Activated T-cell treated with anti-CD3 and anti-CD28 coated beads, Interleukin-2, amount 50 U/mL, for 48 hours (primary cell): ENCODE data around the gene RAPGEF5.

Source experiments
- DNase-seq, 2 experiments: peaks; one replicate each; pipeline ENCODE4 v3.0.0-alpha.2; 2020

RAPGEF5 gene

DNA sequence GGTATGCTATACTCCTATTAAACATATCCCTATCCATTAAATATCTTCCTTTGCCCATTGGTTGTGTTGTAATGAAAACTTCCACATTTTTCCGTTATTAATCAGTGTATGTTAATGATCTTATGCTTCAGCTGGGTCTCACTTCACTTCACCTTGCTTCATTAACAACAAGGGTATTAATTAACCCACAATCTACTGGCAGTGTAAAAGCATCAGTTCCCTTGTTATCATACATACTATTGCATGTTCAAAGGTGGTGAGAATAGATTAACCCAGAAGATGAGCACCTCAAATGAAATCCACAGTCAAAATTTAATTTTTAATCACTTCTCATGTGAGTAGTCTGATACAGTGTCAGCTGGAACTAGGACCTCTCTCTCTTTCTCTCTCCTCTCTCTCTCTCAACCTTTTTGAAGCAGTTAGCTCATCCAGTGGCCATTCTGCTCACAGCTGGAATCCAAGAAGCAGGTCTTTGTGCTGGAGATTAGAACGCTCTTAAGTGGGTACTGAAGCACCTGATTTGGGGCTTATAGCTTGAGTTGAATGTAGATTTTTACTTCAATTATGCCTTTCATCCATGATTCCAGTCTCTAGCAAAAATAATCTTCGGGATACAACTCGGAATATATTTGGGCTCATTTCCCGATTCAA is 172.3 kb downstream of the RAPGEF5 start:
- DNase-seq = no peak

DNA sequence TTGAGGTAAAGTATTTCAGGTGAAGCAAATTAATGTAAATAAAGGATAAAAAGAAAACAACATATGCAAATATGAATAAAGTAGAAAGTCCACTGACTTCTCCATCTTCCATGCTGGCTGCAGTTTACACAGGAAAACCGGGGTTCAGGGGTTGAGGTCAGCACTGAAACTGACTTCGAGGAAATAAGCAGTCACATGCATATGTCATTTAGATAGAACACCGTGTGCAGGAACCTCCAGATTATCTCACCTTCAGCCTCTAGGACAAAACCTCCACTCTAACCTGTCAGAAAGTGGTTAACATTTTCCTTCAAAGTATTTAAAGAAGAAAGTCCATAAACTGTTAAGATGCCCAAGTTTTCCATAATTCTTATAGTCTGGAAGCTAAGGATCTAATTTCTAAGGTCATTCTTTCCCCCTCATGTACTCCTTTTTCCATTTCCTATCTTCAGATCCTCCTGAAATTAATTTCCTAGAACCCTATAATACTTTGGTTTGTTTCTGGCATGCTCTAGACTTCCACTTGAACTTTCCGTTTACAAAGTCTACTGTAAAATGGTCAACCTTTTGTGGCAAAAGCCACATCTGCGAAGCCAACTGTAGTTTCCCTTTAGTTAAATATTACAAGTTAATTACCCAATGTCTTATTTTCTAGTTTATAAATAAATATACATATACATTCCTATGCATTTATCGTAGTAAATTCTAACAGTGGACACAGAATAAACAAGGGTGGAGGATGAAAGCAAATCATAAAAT is 173.3 kb downstream of the RAPGEF5 start:
- DNase-seq = no peak

DNA sequence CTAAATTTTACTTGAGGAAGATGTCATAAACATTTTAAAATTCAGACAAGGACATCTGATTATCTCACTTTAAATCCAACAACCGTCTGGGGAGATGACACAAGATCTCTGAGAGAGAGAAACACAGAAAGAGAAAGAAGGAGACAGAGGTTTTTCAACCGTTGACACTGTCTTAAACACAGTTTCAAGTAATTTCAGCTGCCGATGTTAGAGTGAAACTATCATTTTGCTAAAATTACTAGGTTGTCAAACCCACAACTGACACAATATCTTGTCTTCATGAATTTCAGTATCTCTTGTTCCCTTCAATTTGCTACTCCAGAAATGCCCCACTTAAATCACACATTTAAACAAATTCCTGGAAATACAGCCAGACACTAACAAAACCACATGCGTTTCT is 174.8 kb downstream of the RAPGEF5 start:
- DNase-seq = no peak

DNA sequence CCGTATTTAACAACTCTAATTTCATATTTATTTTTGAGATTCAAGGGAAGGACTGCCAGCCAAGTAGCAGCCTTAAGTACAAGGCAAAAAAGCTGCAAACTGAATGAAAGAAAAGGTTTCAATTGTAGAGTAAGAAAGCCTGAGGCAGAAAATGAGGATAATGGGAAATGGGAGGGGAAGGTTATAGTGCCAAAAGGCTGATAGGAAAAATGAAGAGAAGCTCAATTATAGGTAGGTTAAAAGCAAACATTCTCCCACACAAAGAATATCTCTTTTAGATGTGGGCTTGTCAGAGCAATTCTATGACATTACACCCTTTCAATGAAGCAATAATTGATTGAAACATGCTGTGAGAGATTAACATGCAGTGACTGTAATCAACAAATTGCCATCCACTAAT is 175.3 kb downstream of the RAPGEF5 start:
- no peak for DNase-seq

DNA sequence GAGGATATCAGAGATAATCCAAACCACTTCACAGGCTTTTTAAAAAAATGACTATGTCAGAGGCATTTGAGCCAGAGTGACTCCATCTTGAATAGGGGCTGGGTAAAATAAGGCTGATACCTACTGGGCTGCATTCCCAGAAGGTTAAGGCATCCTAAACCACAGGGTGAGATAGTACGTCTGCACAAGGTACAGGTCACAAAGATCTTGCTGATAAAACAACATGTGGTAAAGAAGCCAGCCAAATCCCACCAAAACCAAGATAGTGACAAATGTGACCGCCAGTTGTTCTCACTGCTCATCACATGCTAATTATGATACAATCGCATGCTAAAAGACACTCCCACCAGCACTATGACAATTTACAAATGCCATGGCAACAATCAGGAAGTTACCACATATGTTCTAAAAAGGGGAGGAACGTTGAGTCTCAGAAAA is 177.5 kb downstream of the RAPGEF5 start:
- DNase-seq = no peak

DNA sequence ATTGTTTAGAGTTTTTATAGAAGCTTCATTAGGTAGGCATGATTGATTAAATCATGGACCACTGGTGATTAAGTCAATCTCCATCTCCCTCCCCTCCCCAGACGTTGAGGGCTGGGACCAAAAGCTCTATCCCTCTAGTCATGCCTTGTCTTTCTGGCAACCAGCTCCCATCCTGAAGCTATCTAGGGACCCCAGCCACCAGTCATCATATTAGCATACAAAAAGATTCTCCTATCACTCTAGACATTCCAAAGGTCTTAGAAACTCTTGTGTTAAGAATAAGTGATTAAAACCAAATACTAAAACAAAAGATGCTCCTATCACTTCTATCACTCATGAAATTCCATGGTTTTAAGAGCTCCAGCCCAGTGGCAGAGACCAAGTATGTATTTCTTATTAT is 178.2 kb downstream of the RAPGEF5 start:
- no peak for DNase-seq

DNA sequence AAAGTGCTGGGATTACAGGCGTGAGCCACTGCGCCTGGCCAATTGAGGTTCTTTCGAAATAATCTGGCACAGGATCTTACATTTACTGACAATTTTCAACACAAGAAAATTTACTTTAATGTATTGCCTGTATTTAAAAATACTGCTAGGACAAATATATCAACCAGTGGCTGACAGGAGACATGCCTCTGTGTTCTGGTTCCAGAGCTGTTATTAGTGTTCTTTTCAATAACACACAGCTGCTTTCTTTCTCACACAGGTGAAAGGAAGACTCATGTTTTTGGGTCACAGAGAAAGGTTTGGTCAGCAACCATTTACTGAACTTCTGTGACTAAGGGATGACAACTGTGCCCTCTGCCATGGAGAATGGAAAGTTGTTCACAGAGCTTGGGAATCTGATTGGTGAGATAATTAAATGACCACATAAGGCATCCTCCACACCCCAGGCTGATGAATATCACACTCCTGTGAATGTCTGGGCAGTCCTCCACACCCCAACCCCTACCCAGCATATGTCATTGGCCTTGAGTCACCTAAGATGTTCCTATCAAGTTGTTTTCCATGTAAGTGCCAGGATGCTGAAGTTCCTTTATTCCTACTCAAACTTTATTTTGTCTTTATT is 180.1 kb downstream of the RAPGEF5 start:
- no peak for DNase-seq

DNA sequence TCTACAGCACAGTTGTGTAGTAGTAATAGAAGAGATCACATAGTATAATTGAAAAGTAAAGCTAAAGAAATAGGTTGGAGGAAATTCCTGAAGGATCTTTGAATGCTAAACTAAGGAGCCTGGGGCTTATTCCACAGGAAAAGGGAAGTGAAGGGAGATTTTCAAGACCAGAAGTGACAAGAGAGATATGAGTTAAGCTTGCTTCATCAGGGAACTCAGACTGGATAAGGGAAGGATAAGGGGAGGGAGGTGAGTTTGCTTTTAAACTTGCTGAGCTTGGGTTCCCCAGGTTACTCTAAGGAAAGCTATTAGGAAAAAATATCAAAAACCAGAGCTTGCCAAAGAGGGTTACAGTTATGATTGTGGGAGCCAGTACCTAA is 182.4 kb downstream of the RAPGEF5 start:
- DNase-seq = no peak

DNA sequence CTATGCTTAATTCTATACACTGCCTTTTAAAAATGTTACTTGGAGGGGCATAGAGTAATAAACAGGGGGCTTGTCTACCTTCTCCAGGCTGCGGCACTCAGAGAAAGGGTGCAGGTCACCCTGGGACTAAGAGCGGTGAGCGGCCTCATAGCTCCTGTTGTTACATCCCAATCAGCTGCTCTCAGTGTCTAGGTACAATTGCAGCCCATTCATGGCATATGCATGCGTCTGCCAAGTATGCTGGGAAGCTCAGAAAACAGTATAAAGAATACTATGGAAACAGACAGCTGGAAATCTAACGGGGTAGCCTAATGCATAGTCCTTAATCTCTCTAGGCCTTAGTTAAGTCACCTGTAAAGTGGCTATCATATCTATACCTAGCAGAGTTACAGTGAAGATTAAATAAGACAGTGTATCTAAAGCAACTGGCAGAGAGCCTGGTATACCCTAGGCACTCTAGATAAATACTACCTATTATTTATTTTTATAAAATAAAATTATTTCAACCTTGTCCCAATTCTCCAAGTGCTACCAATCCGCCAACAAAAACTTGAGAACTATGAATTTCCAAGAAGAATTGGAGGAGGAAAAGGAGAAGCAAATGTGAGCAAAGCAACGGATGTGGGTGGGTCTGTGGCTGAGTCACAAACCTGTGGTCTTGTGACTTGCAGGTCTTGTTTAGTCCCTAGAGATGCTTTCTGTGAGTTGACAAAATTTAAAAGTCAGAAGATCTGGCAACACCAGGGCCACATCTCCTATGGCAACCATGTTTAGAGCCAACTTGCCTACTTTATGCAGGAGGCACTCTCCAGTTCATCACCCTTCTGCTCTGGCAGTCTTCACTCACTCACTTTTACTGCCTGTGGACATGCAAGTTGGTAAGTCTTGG is 183.0 kb downstream of the RAPGEF5 start:
- DNase-seq = peak in 1 of 2 experiments; percentile 33

DNA sequence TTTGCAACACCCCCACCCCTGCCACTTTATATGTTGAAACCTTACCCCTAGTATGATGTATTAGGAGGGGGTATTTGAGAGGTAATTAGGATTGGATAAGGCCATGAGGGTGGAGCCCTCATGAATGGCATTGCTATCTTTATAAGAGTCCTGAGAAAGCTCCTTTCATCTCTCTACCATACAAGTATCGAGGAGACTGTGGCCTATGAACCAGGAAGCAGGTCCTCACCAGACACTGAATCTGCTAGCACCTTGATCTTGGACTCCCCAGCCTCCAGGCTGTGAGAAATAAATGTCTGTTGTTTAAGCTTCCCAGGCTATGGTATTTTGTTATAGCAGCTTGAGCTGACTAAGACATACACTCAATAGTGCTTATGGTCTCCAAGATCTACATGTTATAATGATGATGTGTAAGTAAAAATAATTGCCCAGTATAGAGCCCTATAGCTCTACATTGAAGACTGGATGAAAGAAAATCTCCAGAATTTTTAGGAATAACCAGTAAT is 188.8 kb downstream of the RAPGEF5 start:
- no peak for DNase-seq

DNA sequence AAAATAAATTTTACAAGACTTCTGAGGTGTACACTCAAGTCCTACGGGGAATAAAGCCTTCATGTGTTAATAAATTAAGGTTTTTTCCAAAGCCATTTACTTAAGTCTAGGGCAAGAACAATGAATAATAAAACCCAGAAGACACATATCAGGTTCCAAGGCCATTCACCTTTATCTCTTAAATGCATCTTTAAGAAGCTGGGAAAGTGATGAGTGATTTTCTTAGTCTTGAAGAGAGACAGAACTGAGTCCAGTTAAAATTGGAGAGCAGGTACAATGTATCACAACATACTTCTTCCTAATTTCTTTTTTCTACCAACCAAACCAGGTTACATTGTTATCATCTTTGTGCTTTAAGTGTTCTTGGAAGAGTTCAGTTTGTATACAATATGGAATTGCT is 189.5 kb downstream of the RAPGEF5 start:
- no peak for DNase-seq

DNA sequence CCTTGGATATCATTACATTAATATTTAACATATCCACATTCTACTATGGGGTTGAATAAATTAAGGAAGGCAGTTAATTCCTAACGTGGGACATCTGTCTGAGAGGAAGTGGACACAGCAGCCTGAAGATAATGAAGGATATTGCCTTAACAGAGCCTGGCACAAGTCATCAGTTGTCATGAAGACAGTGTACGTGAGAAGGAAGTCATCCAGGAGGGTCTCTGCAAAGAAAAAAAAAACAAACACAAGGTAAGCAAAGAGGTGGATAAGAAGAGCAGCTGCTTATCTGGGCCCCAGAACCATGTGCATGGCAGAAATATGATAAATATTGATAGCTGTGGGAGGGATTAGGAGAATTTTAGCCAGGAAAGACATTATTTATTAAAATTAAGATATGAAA is 190.0 kb downstream of the RAPGEF5 start:
- no peak for DNase-seq

DNA sequence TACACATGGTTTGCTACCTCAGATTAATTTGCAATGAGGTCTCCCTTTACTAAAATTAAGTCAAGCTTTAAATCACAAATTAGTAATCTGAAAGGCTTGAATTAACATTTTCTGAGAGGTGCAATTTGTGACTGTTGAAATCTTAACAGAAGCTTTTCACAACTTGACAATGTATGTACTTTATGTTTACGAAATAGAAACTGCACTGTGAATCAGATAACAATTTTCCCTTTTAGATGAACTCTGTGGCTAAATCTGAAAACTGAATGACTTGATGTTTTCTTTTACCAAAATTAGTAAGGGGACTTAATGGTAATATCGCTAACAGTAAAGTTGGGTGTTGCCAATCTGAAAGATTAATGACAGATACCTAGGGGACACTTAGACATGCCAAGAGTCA is 197.6 kb downstream of the RAPGEF5 start:
- no peak for DNase-seq

DNA sequence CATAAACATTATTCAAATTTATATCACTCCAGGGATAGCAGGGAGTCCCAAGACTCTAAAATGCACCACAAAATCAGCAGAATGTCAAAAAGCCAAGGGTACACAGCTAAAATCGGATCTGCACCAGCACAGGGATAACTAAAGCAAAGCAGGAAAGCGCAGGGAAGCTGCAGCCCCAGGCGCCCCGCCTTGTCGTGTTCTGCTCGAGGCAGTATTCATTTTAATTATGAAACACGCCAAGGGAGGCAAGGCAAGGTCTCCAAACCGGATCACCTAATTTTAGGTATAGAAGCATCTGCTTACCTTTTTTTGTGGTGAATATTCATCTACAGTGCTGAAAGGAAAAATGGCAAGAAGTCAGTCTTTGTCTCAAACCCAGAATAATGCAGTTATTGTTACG is 199.4 kb downstream of the RAPGEF5 start:
- no peak for DNase-seq

DNA sequence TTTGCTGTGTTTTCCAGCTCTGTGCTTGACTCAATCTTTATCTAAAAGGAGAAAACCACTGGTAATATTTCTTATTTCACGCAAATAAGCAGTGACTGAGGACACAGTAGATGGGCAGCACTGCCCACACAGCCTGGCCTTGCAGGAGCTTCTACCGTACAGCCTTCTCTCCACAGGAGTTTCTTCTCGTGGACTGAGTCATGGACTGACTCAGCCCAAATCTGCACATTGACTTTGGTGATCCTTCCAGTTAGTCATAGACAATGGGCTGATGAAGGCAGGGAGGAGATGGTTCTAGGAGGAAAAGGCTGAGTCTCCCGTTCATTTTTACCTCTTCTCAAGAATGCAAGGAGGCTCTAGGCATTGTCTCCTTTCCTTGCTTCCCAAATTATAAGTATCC is 200.7 kb downstream of the RAPGEF5 start:
- DNase-seq = no peak

DNA sequence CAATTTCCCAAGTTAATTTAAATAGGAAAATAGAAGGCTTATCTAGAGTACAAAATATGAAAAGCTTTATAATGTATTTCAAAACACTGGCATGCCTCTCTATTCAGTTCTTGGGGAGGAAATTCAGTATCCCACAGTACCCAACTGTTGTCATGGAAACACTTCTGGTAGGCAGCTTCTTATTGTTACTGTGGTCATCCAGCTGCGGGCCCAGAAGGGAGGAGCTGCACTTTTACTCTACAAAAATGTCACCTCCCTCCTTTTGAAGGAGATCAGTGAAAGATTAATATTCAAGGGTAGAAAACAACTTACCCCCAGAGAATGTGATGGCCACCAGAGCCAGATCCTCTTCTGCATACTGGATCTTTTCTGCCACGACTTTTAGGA is 202.8 kb downstream of the RAPGEF5 start:
- no peak for DNase-seq

DNA sequence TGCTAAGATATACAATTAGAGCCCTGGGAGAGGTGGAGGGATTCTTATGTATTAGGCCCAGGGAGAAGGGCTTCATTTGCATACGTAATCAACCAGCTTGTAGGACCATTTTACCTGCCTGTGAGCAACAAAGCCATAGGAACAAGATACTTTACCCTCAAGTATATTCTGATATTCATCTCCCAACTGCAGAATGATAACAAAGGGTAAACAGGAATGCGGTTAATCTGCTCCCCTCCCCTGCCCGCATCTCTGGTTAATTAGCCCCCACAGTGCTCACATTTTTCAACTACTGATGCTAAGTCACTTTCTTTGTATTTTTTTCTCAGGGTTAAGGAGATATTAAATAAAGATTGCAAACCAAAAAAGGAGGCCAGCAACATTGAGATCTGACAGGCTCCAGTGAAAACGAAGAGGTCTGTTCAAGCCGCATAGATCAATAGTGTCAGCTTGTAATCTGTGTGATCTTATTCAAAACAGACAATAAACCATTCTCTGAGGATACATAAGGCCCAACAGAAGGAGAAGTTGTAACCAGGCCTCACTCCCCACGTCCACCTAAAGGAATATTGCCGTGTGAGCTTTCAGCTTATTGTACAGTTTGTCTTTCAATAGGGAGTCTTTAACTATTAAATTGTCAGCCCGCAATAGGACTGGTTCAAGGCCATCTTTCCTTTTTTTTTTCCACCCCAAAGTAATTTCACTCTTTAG is 203.4 kb downstream of the RAPGEF5 start:
- no peak for DNase-seq

DNA sequence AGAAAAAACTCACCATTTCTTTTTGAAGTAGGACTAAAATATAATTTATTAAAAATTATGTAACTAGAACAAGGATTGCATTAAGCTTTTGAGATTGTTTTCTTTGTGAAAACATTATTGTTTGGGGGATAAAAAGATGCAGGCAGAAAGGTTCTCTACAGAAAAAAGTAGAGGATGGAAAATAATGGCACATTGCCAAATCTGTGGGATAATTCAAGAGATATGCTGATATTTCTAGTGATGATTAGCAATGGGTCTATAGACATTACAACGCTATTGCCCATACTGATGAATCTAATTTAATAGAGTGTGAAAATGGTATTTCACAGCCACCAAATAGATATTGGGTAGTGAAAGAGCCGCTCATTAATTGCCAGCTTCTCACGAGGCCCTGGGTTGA is 204.3 kb downstream of the RAPGEF5 start:
- no peak for DNase-seq

DNA sequence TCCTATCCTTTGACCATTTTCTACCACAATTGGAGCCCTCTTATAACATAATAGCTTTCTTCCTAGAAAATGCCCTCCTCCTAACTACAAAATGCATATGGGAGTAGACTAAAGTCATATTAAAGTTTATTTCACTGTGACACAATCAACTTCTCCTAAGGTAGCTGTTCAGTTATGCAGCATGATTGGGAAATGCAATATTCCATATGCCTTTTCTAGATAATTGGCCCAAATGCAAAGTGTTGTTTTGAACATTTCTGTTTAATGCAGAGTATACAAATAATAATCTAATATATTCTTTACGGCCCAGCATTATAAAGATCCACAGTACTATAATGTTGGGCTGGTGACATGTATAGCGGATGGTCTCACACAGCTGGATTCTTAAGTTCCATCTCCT is 205.1 kb downstream of the RAPGEF5 start:
- no peak for DNase-seq

DNA sequence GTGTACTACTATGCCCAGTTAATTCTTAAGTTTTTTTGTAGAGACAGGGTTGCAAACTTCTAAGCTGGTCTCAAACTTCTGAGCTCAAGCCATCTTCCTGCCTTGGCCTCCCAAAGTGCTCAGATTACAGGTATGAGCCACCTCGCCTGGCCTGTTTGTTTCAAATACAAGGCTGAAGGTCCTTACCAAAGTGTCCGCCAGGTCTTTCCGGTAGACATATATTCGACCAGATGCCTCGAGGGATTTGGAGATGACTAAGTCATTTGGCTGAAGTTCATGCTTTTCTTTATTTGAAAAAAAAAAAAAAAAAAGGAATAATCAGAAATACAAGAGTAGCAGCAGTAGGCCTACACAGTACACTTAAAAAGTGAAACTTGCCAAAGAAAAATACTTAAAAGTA is 206.7 kb downstream of the RAPGEF5 start:
- DNase-seq = no peak

DNA sequence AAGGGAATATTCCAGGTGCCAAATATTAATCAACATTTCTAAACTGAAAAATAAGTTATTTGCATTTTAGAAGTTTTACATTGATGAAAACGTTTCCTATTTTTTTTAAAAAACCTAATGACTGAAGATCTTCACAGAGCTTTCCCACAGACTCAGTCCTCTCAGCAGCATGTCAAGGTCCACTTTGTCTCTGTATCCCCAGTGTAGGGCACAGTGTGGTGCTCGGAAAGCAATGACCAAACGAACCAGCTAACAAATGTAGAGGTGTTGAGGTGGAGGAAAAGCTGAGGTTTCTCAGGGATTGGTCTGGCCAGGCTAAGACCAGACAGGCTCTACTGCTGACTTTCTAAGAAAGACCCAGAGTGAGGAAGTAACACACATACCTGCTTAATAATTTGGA is 209.1 kb downstream of the RAPGEF5 start:
- no peak for DNase-seq

DNA sequence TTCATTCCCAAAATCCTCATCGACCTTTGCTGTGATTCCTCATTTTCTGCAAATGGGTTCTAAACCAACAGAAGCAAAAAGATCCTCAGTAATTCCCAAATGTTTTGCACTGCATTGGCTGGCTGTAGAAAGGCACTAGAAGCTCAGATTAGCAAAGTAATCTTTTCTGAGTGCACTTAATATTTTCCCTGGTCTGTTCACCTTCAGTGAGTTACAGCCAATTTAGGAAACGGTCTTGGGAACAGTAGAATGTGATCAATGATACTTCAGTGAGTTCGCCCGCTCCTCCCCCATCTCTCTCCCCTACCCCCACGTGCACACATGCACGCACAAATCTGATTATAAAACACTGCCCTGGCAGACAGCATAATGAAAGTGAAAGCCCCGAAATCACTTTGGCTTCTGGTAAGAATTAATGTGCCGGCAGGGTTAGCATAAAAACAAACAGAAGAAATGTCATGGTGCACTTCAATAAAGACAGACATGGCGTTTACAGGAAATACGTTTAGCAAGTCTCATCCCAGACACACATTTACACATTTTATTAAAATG is 209.9 kb downstream of the RAPGEF5 start:
- no peak for DNase-seq
